SJCRH30 (cell line): ENCODE measurements around the gene TTC7B. TPM values are rescaled to one million over a fixed set of nuclear protein-coding genes. Genes with fewer than 3 reads are reported as not detected.

Experiments used
- DNase-seq, 2 experiments: peaks; one replicate each; pipeline ENCODE4 v3.0.0-alpha.2; 2015 to 2020
- H3K27ac ChIP-seq: fragments of 250-450 bp; sonication (Bioruptor Pico); 2 replicates; pipeline ENCODE4 v1.5.1; 2020; ENCODE audit warnings: mild to moderate bottlenecking, moderate library complexity
- H3K27me3 ChIP-seq: fragments of 250-450 bp; sonication (Bioruptor Pico); 2 replicates; pipeline ENCODE4 v1.5.1; 2020; ENCODE audit warnings: mild to moderate bottlenecking, moderate library complexity
- H3K36me3 ChIP-seq: fragments of 250-450 bp; sonication (Bioruptor Pico); 2 replicates; pipeline ENCODE4 v1.5.1; 2020; ENCODE audit warnings: mild to moderate bottlenecking, moderate library complexity
- H3K4me1 ChIP-seq: fragments of 250-450 bp; sonication (Bioruptor Pico); 2 replicates; pipeline ENCODE4 v1.5.1; 2020; ENCODE audit warnings: mild to moderate bottlenecking, moderate library complexity
- H3K4me3 ChIP-seq: fragments of 250-450 bp; sonication (Bioruptor Pico); 2 replicates; pipeline ENCODE4 v1.5.1; 2020; ENCODE audit warnings: mild to moderate bottlenecking, moderate library complexity
- H3K9me3 ChIP-seq: fragments of 250-450 bp; sonication (Bioruptor Pico); replicated peaks from 2 replicates; pipeline ENCODE4 v1.5.1; 2020; ENCODE audit warnings: mild to moderate bottlenecking, moderate library complexity
- total RNA-seq: library from RNA; depleted of rRNA; stranded (reverse); fragments of >200 nt; shearing (Covaris generic); gene quantifications from 2 replicates; pipeline ENCODE4 v1.2.3, GENCODE V29; 2014

The TTC7B gene
- total RNA-seq, 1 experiment from 2014 or later, result 45.9 TPM

- Histone ChIP-seq H3K36me3 (no peaks in the 10 kb centered on the region), H3K4me1 (no peaks in the 10 kb centered on the region), H3K4me3 (no peak overlapping the region), H3K9me3 (no peaks in the 10 kb centered on the region), H3K27me3 (no peaks in the 10 kb centered on the region), H3K27ac (no peak overlapping the region)
- DNase-seq, result peak; percentile 18 to 19
Observed at GRCh38 chr14:90756755-90757345, 59.4 kb downstream of the TTC7B start.

GRCh38 chr14:90755661-90756304 lies 60.4 kb downstream of the TTC7B start:
- no peak overlapping the region for H3K4me3 ChIP-seq
- H3K4me1 ChIP-seq, result no peaks in the 10 kb centered on the region
- no peaks in the 10 kb centered on the region for H3K27me3 ChIP-seq
- no peak for DNase-seq
- H3K36me3 ChIP-seq, result no peaks in the 10 kb centered on the region
- H3K27ac ChIP-seq, result no peak overlapping the region
- H3K9me3 ChIP-seq, result no peaks in the 10 kb centered on the region

GRCh38 chr14:90753456-90754005 lies 62.7 kb downstream of the TTC7B start:
- no peaks in the 10 kb centered on the region for H3K4me1 ChIP-seq
- no peaks in the 10 kb centered on the region for H3K36me3 ChIP-seq
- H3K9me3 ChIP-seq, result 0 out of 2 replicates have a peak, but pooled peaks cover 3% of the 10 kb centered on the region
- no peak overlapping the region for H3K4me3 ChIP-seq
- DNase-seq, result no peak
- H3K27ac ChIP-seq, result no peak overlapping the region
- no peaks in the 10 kb centered on the region for H3K27me3 ChIP-seq

GRCh38 chr14:90750701-90751100 lies 65.5 kb downstream of the TTC7B start:
- Histone ChIP-seq H3K4me3 (no peak overlapping the region), H3K27me3 (no peaks in the 10 kb centered on the region), H3K36me3 (peaks cover 3% of the 10 kb centered on the region; the same call in 1 of the 2 replicates), H3K27ac (no peak overlapping the region), H3K4me1 (no peaks in the 10 kb centered on the region), H3K9me3 (peaks cover 10% of the 10 kb centered on the region; the same call in 1 of the 2 replicates)
- no peak for DNase-seq

- Histone ChIP-seq H3K27ac (no peak overlapping the region), H3K27me3 (no peaks in the 10 kb centered on the region), H3K4me1 (no peaks in the 10 kb centered on the region), H3K36me3 (peaks cover 3% of the 10 kb centered on the region; the same call in 1 of the 2 replicates), H3K4me3 (no peak overlapping the region), H3K9me3 (peaks cover 10% of the 10 kb centered on the region; the same call in 1 of the 2 replicates)
- no peak for DNase-seq
Observed at GRCh38 chr14:90750191-90750590, 66.0 kb downstream of the TTC7B start.

GRCh38 chr14:90747909-90748308 lies 68.3 kb downstream of the TTC7B start:
- no peaks in the 10 kb centered on the region for H3K27me3 ChIP-seq
- peaks cover 3% of the 10 kb centered on the region; the same call in 1 of the 2 replicates for H3K36me3 ChIP-seq
- H3K4me3 ChIP-seq, result no peak overlapping the region
- DNase-seq, result no peak
- no peak overlapping the region for H3K27ac ChIP-seq
- H3K9me3 ChIP-seq, result peaks cover 10% of the 10 kb centered on the region; the same call in 1 of the 2 replicates
- no peaks in the 10 kb centered on the region for H3K4me1 ChIP-seq

- Histone ChIP-seq H3K36me3 (peaks cover 3% of the 10 kb centered on the region; the same call in 1 of the 2 replicates), H3K27ac (no peak overlapping the region), H3K9me3 (peaks cover 9% of the 10 kb centered on the region; the same call in 1 of the 2 replicates), H3K4me3 (no peak overlapping the region), H3K27me3 (no peaks in the 10 kb centered on the region), H3K4me1 (no peaks in the 10 kb centered on the region)
- no peak for DNase-seq
Observed at GRCh38 chr14:90743826-90744225, 72.4 kb downstream of the TTC7B start.

- Histone ChIP-seq H3K4me1 (no peaks in the 10 kb centered on the region), H3K27me3 (no peaks in the 10 kb centered on the region), H3K4me3 (no peak overlapping the region), H3K9me3 (peaks cover 7% of the 10 kb centered on the region; the same call in 1 of the 2 replicates), H3K27ac (no peak overlapping the region), H3K36me3 (peaks cover 3% of the 10 kb centered on the region; the same call in 1 of the 2 replicates)
- DNase-seq, result no peak
Observed at GRCh38 chr14:90743425-90743824, 72.8 kb downstream of the TTC7B start.

GRCh38 chr14:90742729-90743128 lies 73.5 kb downstream of the TTC7B start:
- DNase-seq, result no peak
- peaks cover 4% of the 10 kb centered on the region; the same call in 1 of the 2 replicates for H3K9me3 ChIP-seq
- peaks cover 1% of the 10 kb centered on the region; the same call in 1 of the 2 replicates for H3K36me3 ChIP-seq
- no peaks in the 10 kb centered on the region for H3K4me1 ChIP-seq
- H3K27ac ChIP-seq, result no peak overlapping the region
- H3K27me3 ChIP-seq, result no peaks in the 10 kb centered on the region
- H3K4me3 ChIP-seq, result no peak overlapping the region

GRCh38 chr14:90742252-90742651 lies 74.0 kb downstream of the TTC7B start:
- no peak overlapping the region for H3K27ac ChIP-seq
- H3K4me3 ChIP-seq, result no peak overlapping the region
- H3K27me3 ChIP-seq, result no peaks in the 10 kb centered on the region
- no peak for DNase-seq
- H3K36me3 ChIP-seq, result no peaks in the 10 kb centered on the region
- no peaks in the 10 kb centered on the region; the same call in 1 of the 2 replicates for H3K9me3 ChIP-seq
- H3K4me1 ChIP-seq, result no peaks in the 10 kb centered on the region

- H3K4me3 ChIP-seq, result no peak overlapping the region
- H3K36me3 ChIP-seq, result no peaks in the 10 kb centered on the region
- H3K4me1 ChIP-seq, result no peaks in the 10 kb centered on the region
- H3K9me3 ChIP-seq, result no peaks in the 10 kb centered on the region
- no peak overlapping the region for H3K27ac ChIP-seq
- DNase-seq, result no peak
- H3K27me3 ChIP-seq, result no peaks in the 10 kb centered on the region
Observed at GRCh38 chr14:90741682-90741946, 74.6 kb downstream of the TTC7B start.

- Histone ChIP-seq H3K4me3 (no peak overlapping the region), H3K36me3 (no peaks in the 10 kb centered on the region), H3K27me3 (no peaks in the 10 kb centered on the region), H3K4me1 (no peaks in the 10 kb centered on the region), H3K9me3 (no peaks in the 10 kb centered on the region), H3K27ac (no peak overlapping the region)
- DNase-seq, result no peak
Observed at GRCh38 chr14:90740946-90741681, 75.1 kb downstream of the TTC7B start.

- Histone ChIP-seq H3K4me3 (no peak overlapping the region), H3K27ac (no peak overlapping the region), H3K4me1 (no peaks in the 10 kb centered on the region), H3K36me3 (no peaks in the 10 kb centered on the region), H3K9me3 (no peaks in the 10 kb centered on the region), H3K27me3 (no peaks in the 10 kb centered on the region)
- no peak for DNase-seq
Observed at GRCh38 chr14:90740081-90740480, 76.1 kb downstream of the TTC7B start.

- no peak overlapping the region for H3K27ac ChIP-seq
- no peak overlapping the region for H3K4me3 ChIP-seq
- H3K27me3 ChIP-seq, result no peaks in the 10 kb centered on the region
- no peaks in the 10 kb centered on the region for H3K36me3 ChIP-seq
- H3K9me3 ChIP-seq, result no peaks in the 10 kb centered on the region
- DNase-seq, result peak in 1 of 2 experiments; percentile 9
- no peaks in the 10 kb centered on the region for H3K4me1 ChIP-seq
Observed at GRCh38 chr14:90739318-90740068, 76.7 kb downstream of the TTC7B start.
